Measurements from ENCODE around the gene SCAPER.

SCAPER gene

GRCh38 chr15:76614725-76615124 lies 290.4 kb downstream of the SCAPER start:
- no peak overlapping the region for H3K4me3 ChIP-seq (ENCODE audit: low read depth, low read length)
- in situ Hi-C loops (cut with HindIII; ENCODE audit: low sequenced_read_pairs): no loop called here
- DNase-seq (ENCODE audit: low read depth, low spot score): no peak
- TF ChIP-seq, protein P1, sequence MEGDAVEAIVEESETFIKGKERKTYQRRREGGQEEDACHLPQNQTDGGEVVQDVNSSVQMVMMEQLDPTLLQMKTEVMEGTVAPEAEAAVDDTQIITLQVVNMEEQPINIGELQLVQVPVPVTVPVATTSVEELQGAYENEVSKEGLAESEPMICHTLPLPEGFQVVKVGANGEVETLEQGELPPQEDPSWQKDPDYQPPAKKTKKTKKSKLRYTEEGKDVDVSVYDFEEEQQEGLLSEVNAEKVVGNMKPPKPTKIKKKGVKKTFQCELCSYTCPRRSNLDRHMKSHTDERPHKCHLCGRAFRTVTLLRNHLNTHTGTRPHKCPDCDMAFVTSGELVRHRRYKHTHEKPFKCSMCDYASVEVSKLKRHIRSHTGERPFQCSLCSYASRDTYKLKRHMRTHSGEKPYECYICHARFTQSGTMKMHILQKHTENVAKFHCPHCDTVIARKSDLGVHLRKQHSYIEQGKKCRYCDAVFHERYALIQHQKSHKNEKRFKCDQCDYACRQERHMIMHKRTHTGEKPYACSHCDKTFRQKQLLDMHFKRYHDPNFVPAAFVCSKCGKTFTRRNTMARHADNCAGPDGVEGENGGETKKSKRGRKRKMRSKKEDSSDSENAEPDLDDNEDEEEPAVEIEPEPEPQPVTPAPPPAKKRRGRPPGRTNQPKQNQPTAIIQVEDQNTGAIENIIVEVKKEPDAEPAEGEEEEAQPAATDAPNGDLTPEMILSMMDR (IDR thresholded peaks at IDR 0.05; ENCODE audit: low read depth, low read length): no peak

DNA sequence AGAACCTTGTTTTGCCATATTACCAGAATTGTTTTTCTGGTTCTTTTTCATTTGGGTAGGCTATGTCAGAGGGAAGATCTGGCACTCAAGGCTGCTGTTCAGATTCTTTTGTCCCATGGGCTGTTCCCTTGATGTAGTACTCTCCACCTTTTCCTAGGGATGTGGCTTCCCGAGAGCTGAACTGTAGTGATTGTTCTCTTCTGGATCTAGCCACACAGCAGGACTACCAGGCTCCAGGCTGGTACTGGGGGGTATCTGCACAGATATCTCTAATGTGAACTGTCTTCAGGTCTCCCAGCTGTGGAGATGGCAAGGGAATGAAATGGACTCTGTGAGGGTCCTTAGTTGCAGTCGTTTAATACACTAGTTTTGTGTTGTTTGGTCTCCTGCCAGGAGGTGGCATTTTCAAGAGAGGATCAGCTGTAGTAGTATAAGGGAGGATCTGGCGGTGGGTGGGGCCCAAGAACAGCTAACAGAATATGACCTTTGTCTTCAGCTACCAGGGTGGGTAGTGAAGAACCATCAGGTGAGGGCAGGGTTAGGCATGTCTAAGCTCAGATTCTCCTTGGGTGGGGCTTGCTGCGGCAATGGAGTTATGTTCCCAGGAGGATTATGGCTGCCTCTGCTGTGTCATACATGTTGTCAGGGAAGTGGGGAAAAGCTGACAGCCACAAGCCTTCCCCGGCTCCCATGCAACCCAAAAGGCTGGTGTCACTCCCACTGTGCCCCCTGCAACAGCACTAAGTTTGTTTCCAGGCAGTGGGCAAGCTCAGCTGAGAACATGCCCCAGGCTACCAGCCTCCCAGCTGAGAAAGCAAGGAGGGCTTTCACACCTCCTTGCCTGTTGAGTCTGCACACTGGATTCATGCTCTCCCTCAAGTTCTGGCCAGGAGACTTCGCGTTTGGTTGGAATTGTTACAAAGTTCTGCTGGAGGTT lies 316.1 kb downstream of the SCAPER start:
- TF ChIP-seq, protein P1 (IDR thresholded peaks at IDR 0.05; ENCODE audit: low read depth, low read length): no peak
- in situ Hi-C loops (cut with HindIII; ENCODE audit: low sequenced_read_pairs): no loop called here
- H3K4me3 ChIP-seq (ENCODE audit: low read depth, low read length): no peak overlapping the region
- DNase-seq (ENCODE audit: low read depth, low spot score): no peak

GRCh38 chr15:76585576-76585897 lies 319.6 kb downstream of the SCAPER start:
- in situ Hi-C loops (cut with HindIII; ENCODE audit: low sequenced_read_pairs): no loop called here
- no peak for DNase-seq (ENCODE audit: low read depth, low spot score)
- H3K4me3 ChIP-seq (ENCODE audit: low read depth, low read length): no peak overlapping the region
- TF ChIP-seq, protein P1 (IDR thresholded peaks at IDR 0.05; ENCODE audit: low read depth, low read length): no peak

GRCh38 chr15:76584868-76585575 lies 320.1 kb downstream of the SCAPER start:
- in situ Hi-C loops (cut with HindIII; ENCODE audit: low sequenced_read_pairs): no loop called here

GRCh38 chr15:76582550-76582949 lies 322.6 kb downstream of the SCAPER start:
- in situ Hi-C loops (cut with HindIII; ENCODE audit: low sequenced_read_pairs): no loop called here
- no peak overlapping the region for H3K4me3 ChIP-seq (ENCODE audit: low read depth, low read length)
- TF ChIP-seq, protein P1 (IDR thresholded peaks at IDR 0.05; ENCODE audit: low read depth, low read length): no peak
- DNase-seq (ENCODE audit: low read depth, low spot score): no peak

More at GRCh38 chr15:76584868-76585575, 320.1 kb downstream of the SCAPER start:
- TF ChIP-seq, protein P1 (IDR thresholded peaks at IDR 0.05; ENCODE audit: low read depth, low read length): no peak
- DNase-seq (ENCODE audit: low read depth, low spot score): no peak
- H3K4me3 ChIP-seq (ENCODE audit: low read depth, low read length): no peak overlapping the region

DNA sequence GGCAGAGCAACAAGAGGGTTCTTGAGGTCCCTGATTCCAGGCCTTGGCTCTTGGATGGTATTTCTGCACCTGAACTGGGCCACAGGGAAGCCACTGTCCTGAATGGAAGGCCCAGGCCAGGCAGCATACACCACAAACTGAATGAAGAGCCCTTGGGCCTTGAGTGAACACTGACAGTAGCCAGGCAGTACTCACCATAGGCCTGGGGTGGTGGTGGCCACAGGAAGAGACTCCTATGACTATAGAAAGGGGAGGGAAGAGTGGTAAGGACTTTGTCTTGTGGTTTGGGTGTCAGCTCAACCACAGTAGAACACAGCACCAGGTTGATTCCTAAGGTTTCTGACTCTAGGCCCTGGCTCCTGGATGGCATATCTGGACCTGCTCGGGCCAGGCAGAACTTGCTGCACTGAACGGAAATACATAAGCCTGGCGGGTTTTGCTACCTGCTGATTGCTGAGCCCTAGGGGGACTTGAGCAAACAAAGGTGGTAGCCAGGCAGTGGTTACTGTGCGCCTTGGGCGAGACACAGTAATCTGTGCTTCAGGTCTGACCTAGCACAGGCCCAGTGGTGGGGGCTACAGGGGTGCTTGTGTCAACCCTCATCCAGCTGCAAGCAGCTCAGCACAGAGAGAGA lies 327.1 kb downstream of the SCAPER start:
- H3K4me3 ChIP-seq (ENCODE audit: low read depth, low read length): no peak overlapping the region
- in situ Hi-C loops (cut with HindIII; ENCODE audit: low sequenced_read_pairs): no loop called here
- TF ChIP-seq, protein P1 (IDR thresholded peaks at IDR 0.05; ENCODE audit: low read depth, low read length): no peak
- DNase-seq (ENCODE audit: low read depth, low spot score): no peak

Measured in astrocyte of the spinal cord (primary cell).